Measurements from ENCODE around the gene GAGE12E.
"Not testable (repeated sequence)": the region's sequence is repeated elsewhere in the genome, so short reads cannot be mapped to it uniquely, and the experiment has no call there.

Gene GAGE12E, protein sequence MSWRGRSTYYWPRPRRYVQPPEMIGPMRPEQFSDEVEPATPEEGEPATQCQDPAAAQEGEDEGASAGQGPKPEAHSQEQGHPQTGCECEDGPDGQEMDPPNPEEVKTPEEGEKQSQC

GRCh38 chrX:49550989-49551388 is at the start of gene GAGE12E:
Gene GAGE12E, plus strand, starts transcription at chrX:49551289. Its CDS starts 1,155 bp downstream, at chrX:49552444.
- not testable (repeated sequence) for DNase-seq

- not testable (repeated sequence) for DNase-seq
Observed at GRCh38 chrX:49531877-49532276, 19.2 kb upstream of the GAGE12E start, which contains the start of gene GAGE12C. Gene GAGE12C, plus strand, starts transcription at chrX:49532177. Its CDS starts 1,155 bp downstream, at chrX:49533332.

DNA sequence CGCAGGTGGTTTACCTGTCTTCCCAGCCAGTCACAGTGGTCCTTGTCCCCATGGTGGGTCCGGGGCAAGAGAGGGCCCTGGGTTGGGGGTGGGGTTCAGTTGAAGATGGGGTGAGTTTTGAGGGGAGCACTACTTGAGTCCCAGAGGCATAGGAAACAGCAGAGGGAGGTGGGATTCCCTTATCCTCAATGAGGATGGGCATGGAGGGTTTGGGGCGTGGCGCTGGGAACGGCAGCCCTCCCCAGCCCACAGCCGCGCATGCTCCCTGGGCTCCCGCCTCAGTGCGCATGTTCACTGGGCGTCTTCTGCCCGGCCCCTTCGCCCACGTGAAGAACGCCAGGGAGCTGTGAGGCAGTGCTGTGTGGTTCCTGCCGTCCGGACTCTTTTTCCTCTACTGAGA is 9.7 kb upstream of the GAGE12E start, which contains the start of gene GAGE12D:
Gene GAGE12D (plus strand): TSS at position 301 of the 400 bp plus-strand sequence. CDS start 1,155 bp downstream, outside the sequence.
- DNase-seq = not testable (repeated sequence)

DNA sequence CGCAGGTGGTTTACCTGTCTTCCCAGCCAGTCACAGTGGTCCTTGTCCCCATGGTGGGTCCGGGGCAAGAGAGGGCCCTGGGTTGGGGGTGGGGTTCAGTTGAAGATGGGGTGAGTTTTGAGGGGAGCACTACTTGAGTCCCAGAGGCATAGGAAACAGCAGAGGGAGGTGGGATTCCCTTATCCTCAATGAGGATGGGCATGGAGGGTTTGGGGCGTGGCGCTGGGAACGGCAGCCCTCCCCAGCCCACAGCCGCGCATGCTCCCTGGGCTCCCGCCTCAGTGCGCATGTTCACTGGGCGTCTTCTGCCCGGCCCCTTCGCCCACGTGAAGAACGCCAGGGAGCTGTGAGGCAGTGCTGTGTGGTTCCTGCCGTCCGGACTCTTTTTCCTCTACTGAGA is 9.5 kb downstream of the GAGE12E start, which contains the start of gene GAGE12F:
Gene GAGE12F (plus strand): TSS at position 301 of the 400 bp plus-strand sequence. CDS start 1,155 bp downstream, outside the sequence.
- DNase-seq = not testable (repeated sequence)

- DNase-seq = not testable (repeated sequence)
Observed at GRCh38 chrX:49568728-49569127, 17.6 kb downstream of the GAGE12E start.

GRCh38 chrX:49569152-49569551 is 18.1 kb downstream of the GAGE12E start:
- DNase-seq = not testable (repeated sequence)

DNA sequence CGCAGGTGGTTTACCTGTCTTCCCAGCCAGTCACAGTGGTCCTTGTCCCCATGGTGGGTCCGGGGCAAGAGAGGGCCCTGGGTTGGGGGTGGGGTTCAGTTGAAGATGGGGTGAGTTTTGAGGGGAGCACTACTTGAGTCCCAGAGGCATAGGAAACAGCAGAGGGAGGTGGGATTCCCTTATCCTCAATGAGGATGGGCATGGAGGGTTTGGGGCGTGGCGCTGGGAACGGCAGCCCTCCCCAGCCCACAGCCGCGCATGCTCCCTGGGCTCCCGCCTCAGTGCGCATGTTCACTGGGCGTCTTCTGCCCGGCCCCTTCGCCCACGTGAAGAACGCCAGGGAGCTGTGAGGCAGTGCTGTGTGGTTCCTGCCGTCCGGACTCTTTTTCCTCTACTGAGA is 19.0 kb downstream of the GAGE12E start, which contains the start of gene GAGE12G:
Gene GAGE12G (plus strand): TSS at position 301 of the 400 bp plus-strand sequence. CDS start 1,155 bp downstream, outside the sequence.
- DNase-seq = not testable (repeated sequence)

GRCh38 chrX:49579649-49580048 is 28.6 kb downstream of the GAGE12E start, which contains the start of gene GAGE12H:
Gene GAGE12H, plus strand, starts transcription at chrX:49579949. Its CDS starts 1,155 bp downstream, at chrX:49581104.
- not testable (repeated sequence) for DNase-seq

- DNase-seq = not testable (repeated sequence)
Observed at GRCh38 chrX:49589196-49589595, 38.1 kb downstream of the GAGE12E start, which contains the start of gene GAGE2A. Gene GAGE2A, plus strand, starts transcription at chrX:49589496. Its CDS starts 1,155 bp downstream, at chrX:49590651.

GRCh38 chrX:49589769-49590478 is 38.8 kb downstream of the GAGE12E start:
- DNase-seq = not testable (repeated sequence)

- DNase-seq = not testable (repeated sequence)
Observed at GRCh38 chrX:49590488-49590887, 39.4 kb downstream of the GAGE12E start.

DNA sequence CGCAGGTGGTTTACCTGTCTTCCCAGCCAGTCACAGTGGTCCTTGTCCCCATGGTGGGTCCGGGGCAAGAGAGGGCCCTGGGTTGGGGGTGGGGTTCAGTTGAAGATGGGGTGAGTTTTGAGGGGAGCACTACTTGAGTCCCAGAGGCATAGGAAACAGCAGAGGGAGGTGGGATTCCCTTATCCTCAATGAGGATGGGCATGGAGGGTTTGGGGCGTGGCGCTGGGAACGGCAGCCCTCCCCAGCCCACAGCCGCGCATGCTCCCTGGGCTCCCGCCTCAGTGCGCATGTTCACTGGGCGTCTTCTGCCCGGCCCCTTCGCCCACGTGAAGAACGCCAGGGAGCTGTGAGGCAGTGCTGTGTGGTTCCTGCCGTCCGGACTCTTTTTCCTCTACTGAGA is 47.6 kb downstream of the GAGE12E start, which contains the start of gene GAGE1:
Gene GAGE1 (plus strand): TSS at position 301 of the 400 bp plus-strand sequence. CDS start 1,155 bp downstream, outside the sequence.
- not testable (repeated sequence) for DNase-seq

All from fibroblast of upper back skin (primary cell).